Astrocyte of the cerebellum (primary cell): ENCODE results near the gene SETBP1.

Source experiments
- DNase-seq: peaks from one replicate; pipeline ENCODE4 v3.0.0-alpha.2; 2011; ENCODE audit warnings: low read depth
- H3K4me3 ChIP-seq: 2 replicates; pipeline ENCODE4 v1.5.1; 2011; ENCODE audit warnings: mild to moderate bottlenecking, low read depth, low read length, moderate library complexity
- in situ Hi-C: cut with HindIII; loops from 2 replicates; pipeline ENCODE4 v1.10.0; 2017; ENCODE audit warnings: low sequenced_read_pairs
- TF ChIP-seq, protein P1 (sequence below): IDR thresholded peaks from 2 replicates; pipeline ENCODE4 v1.5.1; 2012; ENCODE audit warnings: low read length, low read depth, moderate library complexity, mild to moderate bottlenecking; ENCODE audit errors: missing control alignments

Gene SETBP1

DNA sequence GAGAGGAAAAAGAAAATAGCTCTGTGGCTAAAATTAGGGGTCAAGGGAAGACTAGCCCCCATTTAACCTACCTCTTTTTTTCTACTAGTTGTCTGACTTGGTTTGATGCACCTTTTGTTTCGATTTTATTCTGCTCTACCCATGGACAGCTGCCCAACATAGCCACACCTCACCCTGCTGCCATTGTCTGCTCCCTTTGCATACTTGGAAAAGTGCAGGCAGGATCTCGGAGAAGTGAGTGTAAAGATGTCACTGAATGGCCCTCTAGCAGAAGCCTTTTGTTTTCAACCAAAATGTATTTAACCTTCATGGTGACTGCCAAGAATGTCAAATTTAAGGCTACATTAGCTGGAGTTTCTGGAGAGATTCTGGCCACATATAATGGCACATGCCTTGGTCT is 62.9 kb downstream of the SETBP1 start:
- no peak overlapping the region for H3K4me3 ChIP-seq
- in situ Hi-C loops, result no loop called here
- DNase-seq, result no peak
- TF ChIP-seq, protein P1, sequence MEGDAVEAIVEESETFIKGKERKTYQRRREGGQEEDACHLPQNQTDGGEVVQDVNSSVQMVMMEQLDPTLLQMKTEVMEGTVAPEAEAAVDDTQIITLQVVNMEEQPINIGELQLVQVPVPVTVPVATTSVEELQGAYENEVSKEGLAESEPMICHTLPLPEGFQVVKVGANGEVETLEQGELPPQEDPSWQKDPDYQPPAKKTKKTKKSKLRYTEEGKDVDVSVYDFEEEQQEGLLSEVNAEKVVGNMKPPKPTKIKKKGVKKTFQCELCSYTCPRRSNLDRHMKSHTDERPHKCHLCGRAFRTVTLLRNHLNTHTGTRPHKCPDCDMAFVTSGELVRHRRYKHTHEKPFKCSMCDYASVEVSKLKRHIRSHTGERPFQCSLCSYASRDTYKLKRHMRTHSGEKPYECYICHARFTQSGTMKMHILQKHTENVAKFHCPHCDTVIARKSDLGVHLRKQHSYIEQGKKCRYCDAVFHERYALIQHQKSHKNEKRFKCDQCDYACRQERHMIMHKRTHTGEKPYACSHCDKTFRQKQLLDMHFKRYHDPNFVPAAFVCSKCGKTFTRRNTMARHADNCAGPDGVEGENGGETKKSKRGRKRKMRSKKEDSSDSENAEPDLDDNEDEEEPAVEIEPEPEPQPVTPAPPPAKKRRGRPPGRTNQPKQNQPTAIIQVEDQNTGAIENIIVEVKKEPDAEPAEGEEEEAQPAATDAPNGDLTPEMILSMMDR, result no peak

DNA sequence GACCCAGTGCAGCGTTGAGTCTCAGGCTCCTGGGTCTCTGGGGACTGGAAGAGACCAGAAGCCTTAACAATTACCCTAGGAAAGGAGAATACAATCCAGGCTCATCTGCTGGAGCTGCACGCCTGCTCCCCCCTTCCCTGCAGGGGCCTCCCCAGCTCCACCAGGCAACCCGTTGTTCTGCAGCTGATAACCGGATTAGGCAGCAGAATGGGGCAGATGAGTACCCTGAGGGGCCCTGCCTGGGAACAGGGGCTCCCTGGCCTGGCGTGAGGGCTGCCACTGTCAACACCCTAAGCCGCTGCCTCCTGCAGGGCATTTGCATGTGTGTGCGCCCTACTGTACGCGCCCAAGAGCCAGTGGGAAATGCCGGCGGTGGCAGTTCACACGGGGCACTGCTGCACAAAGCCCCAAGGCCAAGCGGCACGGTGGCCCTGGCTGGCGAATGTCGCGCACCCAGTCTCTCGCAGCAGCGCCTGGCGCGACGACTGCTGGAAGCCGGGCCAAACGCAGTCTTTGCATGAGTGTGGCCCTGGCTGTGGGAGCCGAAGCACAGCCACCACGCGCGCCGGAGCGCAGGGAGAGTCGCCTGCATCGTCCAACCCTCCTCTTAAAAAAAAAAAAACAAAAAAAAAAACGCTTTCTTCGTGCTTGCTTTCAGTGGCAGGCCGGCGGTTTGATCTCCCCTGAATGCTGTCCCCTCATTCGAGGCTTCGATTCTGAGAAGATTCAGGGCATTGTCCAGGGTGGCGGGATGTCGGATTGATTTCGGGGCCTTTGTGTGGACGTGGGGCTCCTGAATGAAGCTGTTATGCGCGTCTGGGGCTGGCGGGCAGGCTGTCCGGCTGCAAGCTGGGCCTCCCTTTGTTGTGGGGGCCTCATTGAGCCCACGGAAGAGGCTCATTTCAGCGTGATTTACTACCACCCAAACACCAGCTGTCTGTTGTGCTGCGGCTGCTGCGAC is 63.8 kb downstream of the SETBP1 start:
- no peak for DNase-seq
- TF ChIP-seq, protein P1, result no peak
- H3K4me3 ChIP-seq, result no peak overlapping the region
- in situ Hi-C loops, result no loop called here

DNA sequence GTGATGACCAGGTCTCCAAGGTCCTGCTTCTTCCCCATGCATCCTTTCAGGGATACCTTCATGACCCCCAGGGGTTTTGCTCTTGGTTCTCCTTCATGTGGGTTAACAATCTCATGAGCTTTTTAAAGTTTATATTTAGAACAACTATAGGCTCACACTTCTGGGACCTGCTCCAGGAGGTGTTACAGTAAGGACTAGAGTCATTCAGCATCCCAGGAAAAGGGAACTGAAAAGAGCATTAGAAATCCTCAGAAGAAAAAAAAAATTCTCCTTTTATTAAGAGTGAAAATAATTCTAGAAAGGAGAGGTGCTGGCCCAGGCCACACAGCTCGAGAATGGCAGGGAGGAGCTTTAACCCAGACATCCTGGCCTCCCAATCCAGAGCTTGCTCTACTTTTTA is 66.5 kb downstream of the SETBP1 start:
- DNase-seq, result no peak
- TF ChIP-seq, protein P1, result no peak
- in situ Hi-C loops, result no loop called here
- H3K4me3 ChIP-seq, result no peak overlapping the region

DNA sequence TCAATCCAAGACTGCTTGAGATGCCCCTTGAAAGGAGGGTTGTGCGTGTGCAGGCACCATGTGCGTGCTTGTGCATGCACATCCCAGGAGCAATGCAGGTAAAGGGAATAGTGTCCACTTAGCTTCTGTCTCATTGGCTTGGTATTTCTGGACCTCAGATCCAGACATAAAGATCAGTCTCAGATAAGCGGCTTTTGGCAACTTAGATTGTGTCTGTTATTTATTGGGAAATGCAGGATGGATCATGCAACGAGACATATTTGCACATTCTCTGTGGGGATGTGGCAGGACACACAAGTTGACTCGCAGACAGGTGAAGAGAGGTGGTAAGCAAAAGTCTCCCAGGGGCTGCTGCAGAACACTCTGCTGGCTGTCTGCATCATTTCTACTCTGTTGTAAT is 67.9 kb downstream of the SETBP1 start:
- TF ChIP-seq, protein P1, result no peak
- DNase-seq, result no peak
- in situ Hi-C loops, result no loop called here
- no peak overlapping the region for H3K4me3 ChIP-seq

DNA sequence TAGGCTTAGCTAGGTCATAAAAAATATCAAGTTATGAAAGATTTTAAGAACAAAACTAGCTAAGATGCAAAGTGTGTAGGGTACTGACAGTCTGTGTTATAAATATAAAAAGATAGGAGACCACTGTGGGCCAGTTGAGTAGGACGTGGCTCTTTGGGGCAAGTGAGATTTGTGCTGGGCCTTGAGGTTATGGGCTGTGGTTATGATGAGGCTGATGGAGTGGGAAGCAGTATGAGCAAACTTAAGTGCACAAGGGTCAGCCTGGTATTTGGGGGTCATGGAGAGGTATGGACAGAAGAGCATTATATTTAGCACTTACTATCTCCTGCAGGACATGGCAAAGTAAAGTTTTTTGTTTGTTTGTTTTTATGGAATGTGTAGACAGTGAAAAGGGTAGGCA is 70.1 kb downstream of the SETBP1 start:
- TF ChIP-seq, protein P1, result no peak
- in situ Hi-C loops, result no loop called here
- H3K4me3 ChIP-seq, result no peak overlapping the region
- no peak for DNase-seq

DNA sequence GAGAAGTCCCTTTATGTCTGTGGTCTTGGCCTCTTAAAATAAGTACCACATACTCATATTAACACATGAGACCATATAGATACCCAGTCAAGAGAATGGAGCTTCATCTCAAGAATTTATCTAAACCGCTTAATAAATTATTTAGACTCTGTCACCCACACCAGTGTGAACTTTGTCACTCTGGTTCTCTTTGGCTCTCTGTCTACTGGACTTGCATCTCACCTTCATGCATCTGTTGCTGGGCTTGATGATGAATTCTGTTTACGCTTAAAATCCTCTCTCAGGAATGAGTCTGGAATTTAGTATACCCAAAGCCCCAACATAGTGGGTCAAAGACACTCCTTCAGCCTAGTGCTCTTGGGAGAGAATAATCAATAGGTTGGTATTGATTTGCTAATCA is 73.9 kb downstream of the SETBP1 start:
- TF ChIP-seq, protein P1, result no peak
- no peak overlapping the region for H3K4me3 ChIP-seq
- no peak for DNase-seq
- in situ Hi-C loops, result no loop called here
